HepG2 (cell line): ENCODE results near the gene SLC25A17. TPM values are rescaled to one million over a fixed set of nuclear protein-coding genes. Genes with fewer than 3 reads are reported as not detected.

Experiments
- ATAC-seq: fragments of 200-7000 bp; cut with Tn5 transposase; 3 replicates; pipeline ENCODE4 v1.9.1; 2020; ENCODE audit warnings: mild to moderate bottlenecking, moderate library complexity
- BruUV-seq: library from RNA; stranded (reverse); fragments of 400-500 nt; replicated peaks from 2 replicates; lab custom pipeline; 2021; lab: Mats Ljungman, UMichigan
- CTCF ChIA-PET: fragments of 300-600 bp; formaldehyde crosslinking; extraction: SDS; loops from one replicate; lab custom pipeline; 2021; ENCODE audit warnings: low total read pairs, inconsistent platforms, low intra/inter-chr PET ratio; lab: Yijun Ruan, JAX
- POLR2A ChIA-PET: fragments of 350-600 bp; sonication (Branson Sonifier 250); formaldehyde crosslinking; loops from one replicate; lab custom pipeline; 2020; ENCODE audit warnings: antibody characterized with exemption, inconsistent platforms; lab: Yijun Ruan, JAX
- DNase-seq: peaks from one replicate; pipeline ENCODE4 v3.0.0-alpha.2; 2015; ENCODE audit warnings: low spot score
- FAIRE-seq: peaks from 3 replicates; lab custom pipeline; 2011; peaks lifted over from hg19 to GRCh38; lab: Jason Lieb, UNC
- H2AFZ ChIP-seq: one replicate; pipeline ENCODE4 v1.6.1; 2011; ENCODE audit warnings: low read length, inconsistent platforms
- H3K27ac ChIP-seq: fragments of 300-600 bp; 3 replicates; pipeline ENCODE4 v1.8.0; 2011; ENCODE audit warnings: mixed run types, mild to moderate bottlenecking, mixed read lengths, low read length, inconsistent platforms; ENCODE audit not compliant: insufficient read depth; ENCODE audit errors: extremely low read length
- H3K27me3 ChIP-seq, 2 experiments: fragments of 200-600 bp in 1 of 2; 2 replicates in 1 of 2; 3 replicates in 1 of 2; pipeline versions ENCODE4 v1.6.0 to v1.8.0; 2011; ENCODE audit warnings: low read length in 2 of 2, mild to moderate bottlenecking in 2 of 2, moderate library complexity in 2 of 2, inconsistent platforms in 1 of 2; ENCODE audit not compliant: insufficient read depth in 2 of 2, control insufficient read depth in 1 of 2
- H3K36me3 ChIP-seq, 2 experiments: fragments of 200-600 bp in 1 of 2; replicated peaks in 1 of 2; 2 replicates in 1 of 2; 3 replicates in 1 of 2; pipeline versions ENCODE4 v1.5.1 to v1.8.0; 2011; ENCODE audit warnings: low read length in 2 of 2, inconsistent platforms in 1 of 2; ENCODE audit not compliant: insufficient read depth in 2 of 2, control insufficient read depth in 1 of 2
- H3K4me1 ChIP-seq: 2 replicates; pipeline ENCODE4 v1.5.1; 2012; ENCODE audit warnings: low read length, inconsistent platforms; ENCODE audit not compliant: insufficient read depth
- H3K4me2 ChIP-seq: 2 replicates; pipeline ENCODE4 v1.6.0; 2011; ENCODE audit warnings: low read depth, low read length, inconsistent platforms
- H3K4me3 ChIP-seq, 3 experiments: fragments of 200-600 bp in 1 of 3; sonication (generic), shearing (Covaris generic) in 1 of 3; replicated peaks in 1 of 3; 2 replicates each; pipeline ENCODE4 v1.5.1; 2011 to 2016; ENCODE audit warnings: low read length in 3 of 3, inconsistent platforms in 2 of 3, low read depth in 2 of 3, mild to moderate bottlenecking in 2 of 3, control low read depth in 1 of 3, mixed read lengths in 1 of 3; ENCODE audit not compliant: insufficient read depth in 1 of 3
- H3K79me2 ChIP-seq: one replicate; pipeline ENCODE4 v1.6.1; 2011; ENCODE audit warnings: low read length, inconsistent platforms; ENCODE audit not compliant: insufficient read depth
- H3K9ac ChIP-seq: 2 replicates; pipeline ENCODE4 v1.6.0; 2011; ENCODE audit warnings: mild to moderate bottlenecking, low read depth, low read length, inconsistent platforms; ENCODE audit not compliant: insufficient read depth
- H3K9me3 ChIP-seq: 2 replicates; pipeline ENCODE4 v1.5.1; 2012; ENCODE audit warnings: mild to moderate bottlenecking, low read length
- H4K20me1 ChIP-seq: 2 replicates; pipeline ENCODE4 v1.6.0; 2011; ENCODE audit warnings: inconsistent platforms, mild to moderate bottlenecking, low read length, moderate library complexity; ENCODE audit not compliant: insufficient read depth
- BRD4 ChIP-seq: sonication (generic); formaldehyde crosslinking; IDR thresholded peaks from 2 replicates; pipeline ENCODE4 v1.4.0; 2020; ENCODE audit warnings: missing genetic modification reagents
- FOXJ3 ChIP-seq: sonication (generic); formaldehyde crosslinking; IDR thresholded peaks from 2 replicates; pipeline ENCODE4 v1.4.0; 2020; ENCODE audit warnings: missing genetic modification reagents, mild to moderate bottlenecking, borderline replicate concordance
- RXRA ChIP-seq: sonication (generic); formaldehyde crosslinking; IDR thresholded peaks from 2 replicates; pipeline ENCODE4 v1.5.1; 2020; ENCODE audit warnings: missing genetic modification reagents
- YEATS2 ChIP-seq: sonication (generic); formaldehyde crosslinking; IDR thresholded peaks from 2 replicates; pipeline ENCODE4 v1.4.0; 2020; ENCODE audit warnings: missing genetic modification reagents, borderline replicate concordance
- ZBTB25 ChIP-seq: IDR thresholded peaks from 2 replicates; pipeline ENCODE4 v1.6.1; 2018; ENCODE audit warnings: missing genetic modification reagents
- WGBS: methylation state at CpG from one replicate; pipeline ENCODE4 v1.1.6; 2017; ENCODE audit warnings: low lambda C conversion rate; 5-methylcytosine and 5-hydroxymethylcytosine counted together
- in situ Hi-C: cut with HindIII; loops from 2 replicates; pipeline ENCODE4 v1.10.0; 2017; ENCODE audit warnings: low pct_unique_long_range_greater_than_20kb; ENCODE audit not compliant: extremely low pct_ligation_motif_present
- intact Hi-C: fragments of 100-400 bp; cut with micrococcal nuclease; formaldehyde crosslinking; loops from one replicate; pipeline ENCODE4 v1.10.0; 2022; ENCODE audit not compliant: unreplicated experiment
- polyA plus RNA-seq, 8 experiments: library from polyadenylated mRNA; depleted of rRNA in 3 of 8; stranded (reverse) in 7 of 8; unstranded in 1 of 8; fragments of >200 nt; fragmentation: Illumina TruSeq in 4 of 8; extraction: Trizol in 4 of 8; gene quantifications; 2 replicates each; pipeline versions ENCODE4 v1.2.1 to v1.2.3, GENCODE V29; 2011 to 2016; ENCODE audit warnings: low read depth in 4 of 8, missing spikeins in 1 of 8, mixed read lengths in 1 of 8; ENCODE audit not compliant: insufficient read depth in 1 of 8
- total RNA-seq, 5 experiments: library from RNA; depleted of rRNA; stranded (reverse); fragments of >200 nt; fragmentation: Illumina TruSeq; extraction: Trizol; gene quantifications; 2 replicates each; pipeline ENCODE4 v1.2.3, GENCODE V29; 2016; ENCODE audit warnings: low read depth in 1 of 5

Gene SLC25A17
- total and polyA plus RNA-seq, 2 of the 13 experiments (the other 11 are each of a cell fraction or from before 2014, with no cell fraction given), result 15.7 to 27.9 TPM

GRCh38 chr22:40753114-40753513 lies 66.0 kb downstream of the SLC25A17 start:
- in situ Hi-C loops, result no loop called here
- 78% methylated on average over 6 of the region's 11 CpGs for WGBS
- no peak overlapping the region for H3K4me2 ChIP-seq

GRCh38 chr22:40751250-40751649 lies 67.9 kb downstream of the SLC25A17 start:
- no TSS peak for BruUV-seq
- in situ Hi-C loops (no loop called here), intact Hi-C loops (no loop called here)
- no peak overlapping the region for H3K27ac ChIP-seq
- no peaks in the 10 kb centered on the region for H3K36me3 ChIP-seq
- POLR2A ChIA-PET, result no interaction called here
- no peak overlapping the region for H2AFZ ChIP-seq
- WGBS, result 22% methylated on average over 3 of the region's 3 CpGs
- CTCF ChIA-PET, result no interaction called here
- no peak overlapping the region for H3K9ac ChIP-seq
- peaks cover 5% of the 10 kb centered on the region for H3K9me3 ChIP-seq
- H3K4me2 ChIP-seq, result no peak overlapping the region
- FAIRE-seq, result no peak
- H3K79me2 ChIP-seq, result no peaks in the 10 kb centered on the region
- H3K4me3 ChIP-seq, result no peak overlapping the region
- H3K27me3 ChIP-seq, result peaks cover 0 to 10% of the 10 kb centered on the region in 2 experiments; a peak in 1 of 5 replicates
- TF ChIP-seq ZBTB25, result no peak
- TF ChIP-seq, all 625 proteins: peak for 0
- H4K20me1 ChIP-seq, result no peaks in the 10 kb centered on the region
- ATAC-seq (no peak), DNase-seq (no peak)
- no peaks in the 10 kb centered on the region for H3K4me1 ChIP-seq

More at GRCh38 chr22:40753114-40753513, 66.0 kb downstream of the SLC25A17 start:
- peaks cover 0 to 10% of the 10 kb centered on the region in 2 experiments; a peak in 1 of 5 replicates for H3K27me3 ChIP-seq
- intact Hi-C loops, result no loop called here
- no peak overlapping the region for H3K4me3 ChIP-seq
- no peaks in the 10 kb centered on the region for H4K20me1 ChIP-seq
- H2AFZ ChIP-seq, result no peak overlapping the region
- H3K4me1 ChIP-seq, result no peaks in the 10 kb centered on the region
- ChIA-PET CTCF (no interaction called here), POLR2A (no interaction called here)
- no peak overlapping the region for H3K27ac ChIP-seq
- H3K36me3 ChIP-seq, result no peaks in the 10 kb centered on the region
- DNase-seq (no peak), FAIRE-seq (no peak), ATAC-seq (no peak)
- TF ChIP-seq BRD4 (CRISPR knock-in tag) (no peak), RXRA (no peak), YEATS2 (CRISPR knock-in tag) (no peak), FOXJ3 (CRISPR knock-in tag) (no peak)
- H3K9ac ChIP-seq, result no peak overlapping the region
- BruUV-seq, result no TSS peak
- no peaks in the 10 kb centered on the region for H3K79me2 ChIP-seq
- H3K9me3 ChIP-seq, result peaks cover 4% of the 10 kb centered on the region
